PFSK-1 (cell line): ENCODE results near the gene CHRD.

Experiments used
- FOXP2 ChIP-seq: optimal IDR thresholded peaks from 2 replicates; pipeline ENCODE3; 2011; ENCODE audit warnings: borderline replicate concordance, control low read depth, inconsistent platforms; ENCODE audit not compliant: insufficient read depth; ENCODE audit errors: extremely low read length, extremely low read depth
- POLR2AphosphoS5 ChIP-seq: IDR thresholded peaks from 2 replicates; pipeline ENCODE4 v1.6.1; 2012; ENCODE audit warnings: low read depth, mild to moderate bottlenecking, control low read depth, low read length, moderate library complexity
- SIN3A ChIP-seq: IDR thresholded peaks from 2 replicates; pipeline ENCODE4 v1.6.1; 2012; ENCODE audit warnings: mild to moderate bottlenecking, low read length, moderate library complexity, borderline replicate concordance; ENCODE audit not compliant: insufficient read depth
- TAF1 ChIP-seq: IDR thresholded peaks from 2 replicates; pipeline ENCODE4 v1.6.1; 2012; ENCODE audit warnings: low read length, control low read depth, borderline replicate concordance; ENCODE audit not compliant: insufficient read depth
- TF ChIP-seq, protein P1 (sequence below), 2 experiments: IDR thresholded peaks; 2 replicates each; pipeline versions ENCODE4 v1.6.1 to v1.8.0; 2011 to 2012; ENCODE audit warnings: low read depth in 2 of 2, low read length in 2 of 2, control low read depth in 1 of 2, inconsistent platforms in 1 of 2, mild to moderate bottlenecking in 1 of 2, moderate library complexity in 1 of 2; ENCODE audit not compliant: insufficient read depth in 1 of 2

DNA sequence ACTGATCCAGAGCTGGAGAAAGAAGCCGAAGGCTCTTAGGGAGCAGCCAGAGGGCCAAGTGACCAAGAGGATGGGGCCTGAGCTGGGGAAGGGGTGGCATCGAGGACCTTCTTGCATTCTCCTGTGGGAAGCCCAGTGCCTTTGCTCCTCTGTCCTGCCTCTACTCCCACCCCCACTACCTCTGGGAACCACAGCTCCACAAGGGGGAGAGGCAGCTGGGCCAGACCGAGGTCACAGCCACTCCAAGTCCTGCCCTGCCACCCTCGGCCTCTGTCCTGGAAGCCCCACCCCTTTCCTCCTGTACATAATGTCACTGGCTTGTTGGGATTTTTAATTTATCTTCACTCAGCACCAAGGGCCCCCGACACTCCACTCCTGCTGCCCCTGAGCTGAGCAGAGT, 9.5 kb downstream of the CHRD start:
- TF ChIP-seq POLR2AphosphoS5 (no peak), TAF1 (no peak), SIN3A (no peak), FOXP2 (no peak)
- TF ChIP-seq, protein P1, sequence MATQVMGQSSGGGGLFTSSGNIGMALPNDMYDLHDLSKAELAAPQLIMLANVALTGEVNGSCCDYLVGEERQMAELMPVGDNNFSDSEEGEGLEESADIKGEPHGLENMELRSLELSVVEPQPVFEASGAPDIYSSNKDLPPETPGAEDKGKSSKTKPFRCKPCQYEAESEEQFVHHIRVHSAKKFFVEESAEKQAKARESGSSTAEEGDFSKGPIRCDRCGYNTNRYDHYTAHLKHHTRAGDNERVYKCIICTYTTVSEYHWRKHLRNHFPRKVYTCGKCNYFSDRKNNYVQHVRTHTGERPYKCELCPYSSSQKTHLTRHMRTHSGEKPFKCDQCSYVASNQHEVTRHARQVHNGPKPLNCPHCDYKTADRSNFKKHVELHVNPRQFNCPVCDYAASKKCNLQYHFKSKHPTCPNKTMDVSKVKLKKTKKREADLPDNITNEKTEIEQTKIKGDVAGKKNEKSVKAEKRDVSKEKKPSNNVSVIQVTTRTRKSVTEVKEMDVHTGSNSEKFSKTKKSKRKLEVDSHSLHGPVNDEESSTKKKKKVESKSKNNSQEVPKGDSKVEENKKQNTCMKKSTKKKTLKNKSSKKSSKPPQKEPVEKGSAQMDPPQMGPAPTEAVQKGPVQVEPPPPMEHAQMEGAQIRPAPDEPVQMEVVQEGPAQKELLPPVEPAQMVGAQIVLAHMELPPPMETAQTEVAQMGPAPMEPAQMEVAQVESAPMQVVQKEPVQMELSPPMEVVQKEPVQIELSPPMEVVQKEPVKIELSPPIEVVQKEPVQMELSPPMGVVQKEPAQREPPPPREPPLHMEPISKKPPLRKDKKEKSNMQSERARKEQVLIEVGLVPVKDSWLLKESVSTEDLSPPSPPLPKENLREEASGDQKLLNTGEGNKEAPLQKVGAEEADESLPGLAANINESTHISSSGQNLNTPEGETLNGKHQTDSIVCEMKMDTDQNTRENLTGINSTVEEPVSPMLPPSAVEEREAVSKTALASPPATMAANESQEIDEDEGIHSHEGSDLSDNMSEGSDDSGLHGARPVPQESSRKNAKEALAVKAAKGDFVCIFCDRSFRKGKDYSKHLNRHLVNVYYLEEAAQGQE (IDR thresholded peaks at IDR 0.05; ENCODE audit: insufficient read depth in 1 of 2, low read depth in 2 of 2, low read length in 2 of 2): no peak
